IMR-90 (cell line): ENCODE measurements around the gene EIF4G3. TPM values are rescaled to one million over a fixed set of nuclear protein-coding genes. Genes with fewer than 3 reads are reported as not detected.
"Not testable (repeated sequence)": the region's sequence is repeated elsewhere in the genome, so short reads cannot be mapped to it uniquely, and the experiment has no call there.

Source experiments
- ATAC-seq: fragments of 200-7000 bp; cut with Tn5 transposase; 2 replicates; pipeline ENCODE4 v1.9.1; 2020; ENCODE audit warnings: low read depth, mild to moderate bottlenecking, moderate library complexity
- BruUV-seq: library from RNA; stranded (reverse); fragments of 400-500 nt; replicated peaks from 2 replicates; lab custom pipeline; 2021; lab: Mats Ljungman, UMichigan
- CTCF ChIA-PET: fragments of 300-600 bp; formaldehyde crosslinking; extraction: SDS; loops from one replicate; lab custom pipeline; 2021; ENCODE audit warnings: antibody characterized with exemption; lab: Yijun Ruan, JAX
- POLR2A ChIA-PET: fragments of 300-600 bp; sonication (Branson Sonifier 250); formaldehyde crosslinking; loops from one replicate; lab custom pipeline; 2022; ENCODE audit warnings: antibody characterized with exemption; ENCODE audit not compliant: unreplicated experiment; lab: Charles Lee
- DNase-seq: peaks from one replicate; pipeline ENCODE4 v3.0.0; 2013
- H2AFZ ChIP-seq: replicated peaks from 2 replicates; pipeline ENCODE3; 2013; ENCODE audit warnings: low read length, mild to moderate bottlenecking; ENCODE audit not compliant: poor library complexity
- H2AK5ac ChIP-seq: 2 replicates; pipeline ENCODE4 v1.6.1; 2013; ENCODE audit warnings: low read depth, low read length, inconsistent platforms
- H2AK9ac ChIP-seq: replicated peaks from 2 replicates; pipeline ENCODE3; 2013; ENCODE audit warnings: mild to moderate bottlenecking, low read depth, low read length, moderate library complexity; ENCODE audit not compliant: poor library complexity
- H2BK120ac ChIP-seq: 2 replicates; pipeline ENCODE4 v1.6.1; 2013; ENCODE audit warnings: low read depth, low read length, inconsistent platforms
- H2BK15ac ChIP-seq: 3 replicates; pipeline ENCODE4 v1.6.1; 2013; ENCODE audit warnings: low read depth, low read length, inconsistent platforms
- H2BK20ac ChIP-seq: 2 replicates; pipeline ENCODE4 v1.6.1; 2013; ENCODE audit warnings: low read depth, mild to moderate bottlenecking, inconsistent platforms, low read length, moderate library complexity
- H2BK5ac ChIP-seq: 2 replicates; pipeline ENCODE4 v1.6.1; 2013; ENCODE audit warnings: mild to moderate bottlenecking, low read depth, low read length, inconsistent platforms; ENCODE audit not compliant: poor library complexity, severe bottlenecking
- H3K14ac ChIP-seq: replicated peaks from 2 replicates; pipeline ENCODE4 v1.6.1; 2013; ENCODE audit warnings: low read depth, low read length, inconsistent platforms
- H3K18ac ChIP-seq: 2 replicates; pipeline ENCODE4 v1.6.1; 2013; ENCODE audit warnings: low read depth, low read length, control low read depth
- H3K23ac ChIP-seq: 2 replicates; pipeline ENCODE4 v1.6.1; 2013; ENCODE audit warnings: low read depth, low read length, inconsistent platforms
- H3K27ac ChIP-seq: 2 replicates; pipeline ENCODE4 v1.5.1; 2013; ENCODE audit warnings: mild to moderate bottlenecking, control low read depth, low read length; ENCODE audit not compliant: insufficient read depth
- H3K27me3 ChIP-seq: 2 replicates; pipeline ENCODE4 v1.6.1; 2013; ENCODE audit warnings: low read length; ENCODE audit not compliant: control insufficient read depth, insufficient read depth
- H3K36me3 ChIP-seq: 2 replicates; pipeline ENCODE4 v1.6.1; 2013; ENCODE audit warnings: low read length, mixed read lengths; ENCODE audit not compliant: control insufficient read depth, insufficient read depth
- H3K4ac ChIP-seq: 2 replicates; pipeline ENCODE4 v1.6.1; 2013; ENCODE audit warnings: low read depth, low read length, inconsistent platforms
- H3K4me1 ChIP-seq: 2 replicates; pipeline ENCODE4 v1.6.1; 2013; ENCODE audit warnings: low read length, mixed read lengths; ENCODE audit not compliant: control insufficient read depth, insufficient read depth
- H3K4me2 ChIP-seq: 2 replicates; pipeline ENCODE4 v1.6.1; 2013; ENCODE audit warnings: low read depth, mild to moderate bottlenecking, control low read depth, low read length, moderate library complexity
- H3K4me3 ChIP-seq: 2 replicates; pipeline ENCODE4 v1.5.1; 2013; ENCODE audit warnings: low read depth, mild to moderate bottlenecking, control low read depth, low read length, moderate library complexity; ENCODE audit not compliant: insufficient read depth
- H3K56ac ChIP-seq: 2 replicates; pipeline ENCODE4 v1.6.1; 2013; ENCODE audit warnings: low read length, inconsistent platforms; ENCODE audit not compliant: insufficient read depth; ENCODE audit errors: extremely low read depth
- H3K79me1 ChIP-seq, 2 experiments: 2 replicates each; pipeline ENCODE4 v1.6.1; 2013; ENCODE audit warnings: low read length in 2 of 2, inconsistent platforms in 1 of 2, low read depth in 1 of 2
- H3K9ac ChIP-seq: 2 replicates; pipeline ENCODE4 v1.6.1; 2013; ENCODE audit warnings: low read depth, low read length, control low read depth
- H3K9me1 ChIP-seq: 2 replicates; pipeline ENCODE4 v1.6.1; 2013; ENCODE audit warnings: low read length, inconsistent platforms; ENCODE audit not compliant: insufficient read depth
- H3K9me3 ChIP-seq: 2 replicates; pipeline ENCODE4 v1.6.1; 2013; ENCODE audit warnings: low read length; ENCODE audit not compliant: control insufficient read depth, insufficient read depth
- H4K20me1 ChIP-seq: 2 replicates; pipeline ENCODE4 v1.6.1; 2013; ENCODE audit warnings: low read length, inconsistent platforms; ENCODE audit not compliant: insufficient read depth
- H4K5ac ChIP-seq: 2 replicates; pipeline ENCODE4 v1.6.1; 2013; ENCODE audit warnings: mild to moderate bottlenecking, low read depth, low read length, control low read depth
- H4K8ac ChIP-seq, 2 experiments: 2 replicates each; pipeline ENCODE4 v1.6.1; 2013; ENCODE audit warnings: low read depth in 2 of 2, low read length in 2 of 2, control low read depth in 1 of 2, inconsistent platforms in 1 of 2
- H4K91ac ChIP-seq: 2 replicates; pipeline ENCODE4 v1.6.1; 2013; ENCODE audit warnings: low read depth, low read length, inconsistent platforms; ENCODE audit not compliant: insufficient read depth
- WGBS, 2 experiments: methylation state at CpG; one replicate each; pipeline versions ENCODE4 v1.1.5 to v1.1.7; 2013; ENCODE audit warnings: missing lambda C conversion rate in 2 of 2; ENCODE audit not compliant: insufficient read length in 1 of 2; ENCODE audit errors: extremely low coverage in 2 of 2; 5-methylcytosine and 5-hydroxymethylcytosine counted together
- dilution Hi-C: fragments of 300-500 bp; cut with HindIII; formaldehyde crosslinking; loops from one replicate; pipeline ENCODE4 v1.14.3; 2018; ENCODE audit warnings: low sequenced_read_pairs; ENCODE audit not compliant: unreplicated experiment
- in situ Hi-C: fragments of 300-500 bp; cut with MboI; formaldehyde crosslinking; loops from 3 replicates; pipeline ENCODE4 v1.14.3; 2019; ENCODE audit warnings: low sequenced_read_pairs, inconsistent platforms, mixed read lengths
- intact Hi-C: fragments of 100-400 bp; cut with micrococcal nuclease; formaldehyde crosslinking; loops from 2 replicates; pipeline ENCODE4 v1.10.0; 2022
- polyA plus RNA-seq, 3 experiments: library from polyadenylated mRNA; depleted of rRNA; stranded (reverse); fragments of >200 nt; gene quantifications; 2 replicates each; pipeline ENCODE4 v1.2.3, GENCODE V29; 2012; ENCODE audit warnings: low replicate concordance in 1 of 3
- total RNA-seq: library from RNA; depleted of rRNA; stranded (reverse); fragments of >200 nt; gene quantifications from 2 replicates; pipeline ENCODE4 v1.2.3, GENCODE V29; 2012

Gene EIF4G3
- total and polyA plus RNA-seq, 2 of the 4 experiments (the other 2 are of a cell fraction): 25.8 to 49.2 TPM

- ATAC-seq, H3K4me3 ChIP-seq, DNase-seq, H4K5ac ChIP-seq, H3K36me3 ChIP-seq, CTCF ChIA-PET, H3K27me3 ChIP-seq, H4K20me1 ChIP-seq, H3K9me3 ChIP-seq, H3K4me1 ChIP-seq, H3K9me1 ChIP-seq, BruUV-seq, H3K9ac ChIP-seq, H4K91ac ChIP-seq, H3K79me1 ChIP-seq, H3K4ac ChIP-seq, H4K8ac ChIP-seq, H3K56ac ChIP-seq, H2BK15ac ChIP-seq, H3K18ac ChIP-seq, H2BK20ac ChIP-seq, H2BK5ac ChIP-seq, H3K23ac ChIP-seq, H2AK5ac ChIP-seq, H3K27ac ChIP-seq, H3K14ac ChIP-seq, dilution Hi-C loops, H3K4me2 ChIP-seq, H2AFZ ChIP-seq, intact Hi-C loops, H2AK9ac ChIP-seq, H2BK120ac ChIP-seq: not testable (repeated sequence)
- POLR2A ChIA-PET: interaction anchor here (0.6 kb wide), 1 partner anchor 7 kb away, joined by 4 read pairs; no protein-coding TSS in a partner anchor
- WGBS, 2 experiments: no CpG with 5 or more reads among the region's 6 CpGs
- in situ Hi-C loops: loop anchor here (25.0 kb wide), 1 partner anchor 671 kb away; no protein-coding TSS in a partner anchor
These were observed 31.5 kb upstream of the EIF4G3 start for GRCh38 chr1:21208137-21208700.
